HK-2 (cell line): ENCODE measurements around the gene JSRP1.

Experiments used
- DNase-seq: peaks from one replicate; pipeline ENCODE4 v3.0.0-alpha.2; 2018; ENCODE audit not compliant: unreplicated experiment

Gene JSRP1

DNA sequence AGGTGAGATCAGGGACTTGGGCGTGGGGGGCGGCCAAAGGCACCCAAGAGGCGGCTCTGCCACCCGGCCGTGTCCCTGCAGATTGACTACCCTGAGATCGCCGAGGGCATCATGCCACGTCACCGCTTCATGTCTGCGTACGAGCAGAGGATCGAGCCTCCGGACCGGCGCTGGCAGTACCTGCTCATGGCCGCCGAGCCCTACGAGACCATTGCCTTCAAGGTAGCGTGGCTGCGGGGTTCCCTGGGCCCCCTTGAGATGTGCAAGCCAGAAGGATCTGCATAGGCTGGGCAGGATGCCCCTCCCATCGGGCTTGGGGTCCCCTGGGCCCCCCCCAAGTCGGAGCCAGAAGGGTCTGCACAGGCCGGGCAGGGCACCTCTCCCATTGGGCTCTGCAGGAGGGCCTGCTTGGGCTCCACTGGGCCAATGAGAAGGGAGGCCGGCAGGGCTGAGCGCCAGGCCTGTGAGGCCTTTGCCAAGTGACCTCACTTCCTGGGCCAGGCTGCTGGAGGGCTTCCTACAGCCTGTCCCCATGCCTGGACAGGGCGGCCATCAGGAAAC is 9.3 kb downstream of the JSRP1 start:
- no peak for DNase-seq

DNA sequence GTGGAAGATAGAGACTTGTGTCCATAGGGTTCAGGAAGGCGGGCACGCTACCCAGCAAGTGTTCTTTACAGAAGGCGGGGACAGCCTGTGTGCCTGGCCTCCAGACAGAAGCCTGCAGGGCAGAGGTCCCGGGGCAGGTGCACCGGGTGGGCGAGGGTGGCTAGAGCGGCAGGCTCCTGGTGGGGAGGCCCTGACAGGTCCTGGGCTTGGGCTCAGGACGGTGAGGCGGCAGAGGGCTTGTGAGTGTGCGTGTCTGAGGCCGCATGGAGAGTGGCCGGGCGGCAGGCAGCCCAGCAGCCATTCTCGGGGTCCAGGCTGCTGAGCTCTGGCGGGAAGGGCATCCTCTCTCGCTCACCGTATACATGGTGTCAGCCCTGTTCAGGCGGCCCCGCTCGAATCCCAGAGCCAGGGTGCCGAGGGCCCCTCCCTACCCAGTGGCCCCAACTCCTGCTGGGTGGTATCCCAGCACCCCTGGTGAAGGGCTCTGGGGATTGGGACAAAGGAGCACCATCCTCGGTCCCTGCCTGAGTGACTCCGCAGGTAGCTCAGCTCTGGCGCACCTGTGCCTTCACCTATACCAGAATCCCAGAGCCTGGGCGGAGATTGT is 10.1 kb downstream of the JSRP1 start:
- DNase-seq = no peak

DNA sequence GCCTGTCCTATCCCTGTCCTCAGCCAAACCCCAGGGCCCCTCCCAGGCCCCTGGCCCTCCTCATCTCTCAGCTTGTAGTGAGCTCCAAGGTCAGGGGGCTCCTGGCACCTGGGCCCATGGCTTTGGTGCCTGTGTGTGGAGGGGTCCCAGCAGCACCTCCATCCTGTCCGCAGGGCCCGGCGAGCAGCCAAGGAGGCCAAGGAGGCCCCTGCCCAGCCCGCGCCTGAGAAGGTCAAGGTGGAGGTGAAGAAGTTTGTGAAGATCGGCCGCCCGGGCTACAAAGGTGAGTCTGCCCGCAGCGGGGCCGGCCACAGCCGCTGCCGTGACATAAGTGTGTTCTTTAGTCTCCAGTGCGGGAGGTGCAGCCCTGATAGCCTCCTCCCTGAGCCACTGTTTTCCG is 10.9 kb downstream of the JSRP1 start:
- DNase-seq = no peak

DNA sequence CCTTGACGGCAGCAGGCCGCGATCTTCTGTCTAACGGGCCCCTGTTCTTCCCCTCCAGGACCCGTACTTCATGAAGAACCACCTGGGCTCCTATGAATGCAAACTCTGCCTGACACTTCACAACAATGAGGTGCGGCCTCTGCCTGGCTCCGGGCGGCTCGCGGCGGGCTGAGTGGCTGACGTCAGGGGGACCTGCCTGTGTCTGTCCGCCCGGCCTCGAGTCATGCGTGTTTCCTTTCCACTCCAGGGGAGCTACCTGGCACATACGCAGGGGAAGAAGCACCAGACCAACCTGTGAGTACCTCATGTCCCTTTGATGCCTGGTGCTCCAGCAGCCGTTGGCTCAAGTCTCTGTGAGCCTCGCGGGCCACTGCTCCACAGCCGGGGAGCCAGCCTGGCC is 11.7 kb downstream of the JSRP1 start:
- no peak for DNase-seq

DNA sequence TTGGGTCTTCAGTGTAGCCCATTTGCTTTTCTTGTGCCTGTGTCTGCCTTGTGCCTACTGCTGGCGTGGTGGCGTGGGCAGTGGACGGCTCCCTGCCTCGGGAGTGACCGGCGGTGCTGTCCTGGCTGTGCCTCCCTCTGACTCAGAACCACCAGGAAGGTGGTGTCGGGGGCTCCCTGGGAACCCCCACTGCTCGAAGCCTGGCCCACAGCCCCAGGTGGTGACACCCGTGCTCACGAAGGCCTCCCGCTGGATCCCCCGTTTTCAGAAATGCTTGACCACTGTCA is 12.1 kb downstream of the JSRP1 start:
- DNase-seq = no peak

DNA sequence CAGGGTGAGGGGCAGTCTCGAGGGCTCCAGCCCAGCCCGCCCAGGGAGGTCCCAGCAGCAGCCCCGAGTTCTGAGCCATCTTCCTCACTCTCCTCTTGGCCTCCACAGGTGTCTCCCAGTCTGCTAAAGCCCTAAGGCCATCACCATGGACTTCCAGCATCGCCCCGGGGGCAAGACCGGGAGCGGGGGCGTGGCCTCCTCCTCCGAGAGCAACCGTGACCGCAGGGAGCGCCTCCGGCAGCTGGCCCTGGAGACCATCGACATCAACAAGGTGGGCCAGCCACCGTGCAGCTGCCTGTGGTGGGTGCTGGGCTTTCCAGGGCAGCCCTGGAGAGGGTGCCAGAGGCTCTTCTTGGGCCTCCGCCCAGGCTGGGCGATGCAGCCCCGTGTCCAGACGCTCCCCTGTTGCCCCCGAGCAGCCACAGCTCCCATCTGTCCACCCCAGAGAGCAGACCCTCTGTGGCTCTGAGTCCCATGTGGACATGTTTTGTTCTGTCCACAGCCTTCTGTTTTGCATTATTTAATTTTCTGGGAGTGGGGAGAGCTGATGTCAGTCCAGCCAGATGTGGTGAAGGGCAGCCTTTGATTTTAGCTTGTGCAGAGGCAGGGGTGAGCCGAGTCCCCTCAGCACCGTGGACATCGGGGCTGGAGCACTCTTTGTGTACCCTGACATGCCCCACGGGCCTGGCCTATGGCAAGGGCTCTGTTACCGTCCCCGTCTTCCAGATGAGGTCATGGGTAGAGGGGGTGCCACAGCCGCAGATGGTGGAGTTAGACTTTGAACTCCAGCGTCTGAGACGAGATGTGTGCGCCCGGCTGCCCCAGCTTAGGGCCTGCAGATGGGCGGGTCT is 12.7 kb downstream of the JSRP1 start:
- DNase-seq = no peak

DNA sequence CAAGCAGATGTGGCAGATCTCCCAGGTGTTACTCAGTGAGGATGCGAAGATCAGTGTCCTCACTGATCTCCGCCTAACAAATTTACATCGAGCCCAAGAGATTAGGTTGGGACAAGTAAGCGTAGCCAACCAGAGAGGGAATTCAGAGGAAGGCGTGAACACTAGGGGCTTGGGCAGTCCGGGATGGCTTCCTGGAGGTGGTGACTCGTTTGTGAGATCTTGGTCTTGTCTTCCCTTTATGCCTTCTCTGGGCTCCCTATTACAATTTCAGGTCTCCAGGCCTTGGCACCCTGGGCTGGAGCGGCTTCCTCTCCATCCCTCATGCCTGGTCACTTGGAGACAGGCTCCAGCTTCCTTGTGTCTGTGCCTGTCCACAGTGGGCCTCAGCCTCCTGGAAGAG is 13.4 kb downstream of the JSRP1 start:
- no peak for DNase-seq

DNA sequence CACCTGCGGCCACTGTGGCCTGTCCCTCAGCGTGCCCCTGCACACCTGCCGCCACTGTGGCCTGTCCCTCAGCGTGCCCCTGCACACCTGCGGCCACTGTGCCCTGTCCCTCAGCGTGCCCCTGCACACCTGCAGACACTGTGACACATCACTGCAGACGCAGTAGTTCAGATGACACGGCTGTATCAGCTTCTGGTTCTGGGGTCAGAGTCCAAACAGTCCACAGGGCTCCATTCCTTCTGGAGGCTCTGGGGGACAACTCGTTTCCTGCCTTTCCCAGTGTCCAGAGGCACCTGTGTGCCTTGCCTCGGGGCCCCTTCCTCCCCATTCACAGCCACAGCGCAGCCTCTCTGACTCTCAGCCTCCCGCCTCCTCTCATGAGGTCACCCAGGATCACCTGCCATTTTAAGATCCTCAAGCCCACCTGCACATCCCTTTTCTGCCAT is 14.1 kb downstream of the JSRP1 start:
- DNase-seq = no peak

DNA sequence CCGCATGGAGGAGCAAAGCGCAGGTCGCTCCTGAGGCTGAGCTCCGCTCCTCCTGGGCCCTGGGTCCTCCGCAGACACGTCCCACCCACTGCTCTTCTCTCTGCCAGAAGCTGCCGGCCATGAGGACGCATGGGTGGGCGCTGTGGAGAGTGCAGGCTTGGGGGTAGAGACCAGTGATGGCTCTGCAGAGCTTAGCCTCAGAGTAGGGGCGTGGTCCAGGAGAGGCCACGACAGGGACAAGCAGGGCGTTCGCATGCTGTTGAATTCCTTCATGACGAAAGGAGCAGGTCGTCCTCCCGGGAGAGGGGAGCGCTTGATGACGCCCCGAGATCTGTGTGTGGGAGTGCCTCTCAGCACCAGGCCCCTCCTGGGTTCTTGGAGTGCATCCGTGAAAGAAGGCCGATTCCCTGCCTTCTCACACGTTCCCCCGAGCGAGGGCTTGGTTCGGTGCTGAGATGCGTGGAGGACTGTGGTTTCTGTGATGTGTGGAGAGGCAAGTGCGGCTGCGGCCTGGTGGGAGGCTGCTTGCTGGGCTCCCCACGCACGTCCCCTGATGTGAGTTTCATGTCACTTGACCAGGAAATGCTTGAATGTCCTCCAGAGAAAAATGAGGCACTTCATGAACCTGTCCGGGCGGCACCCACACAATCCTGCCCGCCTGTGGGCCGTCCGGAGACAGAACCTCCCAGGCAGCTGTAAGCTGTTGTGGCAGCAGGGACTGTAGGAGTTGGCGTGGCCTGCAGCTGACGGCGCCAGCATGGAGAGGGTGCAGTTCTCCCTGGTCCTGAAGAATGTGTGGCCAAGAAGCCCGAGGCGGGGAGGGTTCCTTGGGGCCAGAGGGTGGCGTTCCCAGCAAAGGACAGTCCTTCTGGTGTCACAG is 15.1 kb downstream of the JSRP1 start:
- no peak for DNase-seq

DNA sequence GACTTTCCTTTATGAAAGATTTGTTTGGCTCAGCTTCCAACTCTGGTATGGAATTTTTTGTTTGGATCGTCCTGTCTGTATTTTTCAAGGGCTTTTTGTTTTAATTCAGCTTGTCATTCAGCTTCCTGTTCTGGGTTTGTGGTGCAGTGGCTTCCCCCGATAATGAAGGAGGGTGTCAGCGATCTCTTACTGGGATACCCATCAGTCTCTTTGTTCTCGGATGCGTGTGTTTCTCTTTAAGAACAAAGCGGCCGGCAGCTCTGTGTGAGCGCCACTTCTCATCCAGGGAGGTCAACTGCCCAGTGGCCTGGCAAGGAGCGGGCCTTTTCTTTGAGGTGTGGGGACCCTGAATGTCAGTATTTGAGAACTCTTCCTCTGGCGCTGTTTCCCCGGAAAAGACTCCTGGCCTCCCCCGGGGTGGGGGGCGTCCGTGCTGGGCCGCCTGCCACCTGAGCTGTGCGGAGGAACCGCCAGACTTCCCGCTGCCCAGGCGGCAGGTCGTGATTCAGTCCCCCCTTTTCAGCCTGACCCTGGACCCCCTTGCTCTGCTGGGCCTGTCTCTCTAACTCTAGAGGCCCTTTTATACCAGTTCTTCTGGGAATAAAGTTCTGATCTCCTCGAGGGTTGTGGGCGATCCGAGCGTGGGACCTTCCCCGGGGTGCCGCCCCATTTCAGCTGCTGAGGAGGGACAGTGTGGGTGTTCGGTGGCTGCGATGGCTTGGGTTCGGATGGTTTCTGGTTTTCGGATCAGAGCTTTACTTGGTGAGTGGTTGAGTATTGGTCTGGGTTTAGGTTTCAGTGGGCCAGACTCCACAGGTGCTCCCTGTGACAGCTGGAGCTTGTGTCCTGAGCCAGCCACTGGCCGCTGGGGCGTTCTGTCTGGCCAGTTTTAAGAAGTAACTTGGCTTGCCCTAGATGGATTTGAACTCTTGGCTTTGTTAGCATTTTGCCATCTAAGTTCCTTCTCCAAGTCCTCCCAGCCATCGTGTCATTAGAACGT is 16.1 kb downstream of the JSRP1 start:
- DNase-seq = no peak

DNA sequence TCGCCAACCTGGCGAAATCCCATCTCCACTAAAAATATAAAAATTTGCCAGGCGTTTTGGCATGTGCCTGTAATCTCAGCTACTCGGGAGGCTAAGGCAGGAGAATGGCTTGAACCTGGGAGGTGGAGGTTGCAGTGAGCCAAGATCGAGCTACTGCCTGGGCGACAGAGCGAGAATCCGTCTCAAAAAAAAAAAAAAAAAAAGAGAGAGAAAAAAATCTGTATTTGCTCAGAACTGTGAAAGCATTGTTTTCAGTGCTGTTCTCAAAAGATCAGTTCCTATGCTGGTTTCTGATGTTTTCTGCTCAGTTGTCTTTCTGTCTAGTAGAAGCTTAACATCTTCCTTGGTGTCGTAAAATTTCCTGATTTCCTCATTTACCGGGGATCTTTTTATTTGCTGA is 17.0 kb downstream of the JSRP1 start:
- no peak for DNase-seq

DNA sequence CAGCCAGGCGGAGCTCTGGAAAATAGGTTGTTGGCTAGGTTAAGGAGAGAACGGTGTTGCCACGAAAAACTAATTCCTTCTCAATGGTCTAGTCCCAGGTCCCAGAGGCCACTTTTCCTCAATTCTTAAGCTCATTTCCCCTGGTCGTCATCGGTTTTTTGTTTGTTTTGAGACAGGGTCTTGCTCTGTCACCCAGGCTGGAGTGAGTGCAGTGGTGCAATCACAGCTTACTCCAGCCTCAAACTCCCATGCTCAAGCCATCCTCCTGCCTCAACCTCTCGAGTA is 18.4 kb downstream of the JSRP1 start:
- DNase-seq = no peak

DNA sequence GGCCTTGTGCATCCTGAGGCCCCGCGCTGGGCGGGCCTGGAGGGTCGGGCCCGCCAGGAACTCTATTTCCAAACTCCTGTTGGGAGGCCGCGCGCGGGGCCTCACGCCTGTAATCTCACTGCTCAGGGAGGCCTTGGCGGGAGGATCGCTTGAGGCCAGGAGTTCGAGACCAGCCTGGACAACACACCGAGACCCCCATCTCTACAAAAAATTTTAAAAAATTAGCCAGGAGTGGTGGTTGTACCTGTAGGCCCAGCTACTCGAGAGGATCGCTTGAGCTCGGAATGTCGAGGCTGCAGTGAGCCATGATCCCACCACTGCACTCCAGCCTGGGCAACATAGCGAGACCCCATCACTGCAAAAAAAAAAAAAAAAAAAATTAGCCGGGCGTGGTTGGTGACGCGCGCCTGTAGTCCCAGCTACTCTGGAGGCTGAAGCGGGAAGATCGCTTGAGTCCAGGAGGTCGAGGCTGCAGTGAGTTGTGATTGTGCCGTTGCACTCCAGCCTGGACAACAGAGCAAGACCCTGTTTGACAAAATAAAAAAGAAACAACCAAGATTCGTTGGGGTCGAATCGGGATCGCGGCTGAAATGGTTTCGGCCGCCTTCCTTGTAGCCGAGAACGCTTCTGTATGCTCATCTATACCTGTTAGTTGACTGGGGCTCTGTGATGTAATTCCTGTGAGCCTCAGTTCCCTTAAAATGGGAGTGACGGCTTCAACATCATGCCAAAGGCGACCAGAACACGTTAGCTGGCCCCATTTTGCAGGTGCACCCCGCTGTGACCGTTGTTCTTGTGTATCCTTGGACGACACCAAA is 19.0 kb downstream of the JSRP1 start:
- DNase-seq = no peak

DNA sequence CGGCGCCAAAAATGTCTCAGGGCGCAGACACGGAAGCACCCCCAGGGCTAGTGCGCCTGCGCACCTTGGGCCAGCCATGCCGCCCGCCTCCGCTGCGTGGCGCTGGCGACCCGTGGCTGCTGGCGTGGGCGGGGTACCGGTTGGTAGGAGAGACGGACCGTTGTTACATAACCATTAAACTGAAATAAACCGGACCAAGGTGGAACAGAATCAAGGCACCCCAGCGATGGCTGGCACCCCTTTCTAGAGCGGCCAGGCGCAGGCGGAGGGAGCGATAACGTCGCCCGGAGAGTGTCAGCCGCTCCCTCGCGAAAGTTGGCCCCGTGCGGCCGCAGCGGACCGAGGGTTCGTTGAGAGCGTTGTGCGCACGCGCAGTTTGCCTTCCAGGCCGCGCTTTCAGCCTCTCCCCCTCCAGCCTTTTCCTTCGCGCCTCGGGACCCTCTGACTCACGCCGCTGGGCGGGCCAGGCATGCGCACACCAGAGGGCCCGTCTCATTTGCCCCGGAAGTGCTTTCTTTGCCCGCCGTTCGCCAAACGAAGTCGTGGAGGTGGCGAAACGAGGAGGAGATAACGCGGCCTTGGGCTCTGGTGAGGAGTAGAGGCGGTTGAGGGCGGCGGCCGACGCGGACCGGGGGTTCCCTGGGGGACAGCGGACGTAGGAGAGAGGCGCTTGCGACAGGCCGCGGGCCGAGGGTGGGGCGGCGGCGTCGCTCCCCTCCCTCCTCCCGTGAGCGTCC is 19.7 kb downstream of the JSRP1 start, which contains the start of the genes PLEKHJ1 and SF3A2:
PLEKHJ1 (minus strand) TSS at position 16 of the 737 bp plus-strand sequence. CDS start 81 bp downstream, outside the sequence.
SF3A2 (plus strand) TSS at position 511 of the 737 bp plus-strand sequence. CDS start 6,595 bp downstream, outside the sequence.
- peak; percentile 97 for DNase-seq

DNA sequence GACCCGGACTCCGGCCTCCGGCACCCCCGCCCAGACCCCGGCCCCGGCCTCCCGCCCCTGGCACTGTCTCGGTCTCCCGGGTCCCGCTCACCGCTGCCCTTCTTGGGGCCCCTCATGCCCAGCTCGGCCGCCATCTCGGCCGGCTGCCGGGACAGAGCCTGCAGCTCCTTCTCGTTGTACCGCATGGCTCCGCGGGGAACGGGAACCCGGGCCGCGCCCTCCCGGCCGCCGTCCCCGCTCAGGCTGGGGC is 20.2 kb downstream of the JSRP1 start:
- DNase-seq = no peak

DNA sequence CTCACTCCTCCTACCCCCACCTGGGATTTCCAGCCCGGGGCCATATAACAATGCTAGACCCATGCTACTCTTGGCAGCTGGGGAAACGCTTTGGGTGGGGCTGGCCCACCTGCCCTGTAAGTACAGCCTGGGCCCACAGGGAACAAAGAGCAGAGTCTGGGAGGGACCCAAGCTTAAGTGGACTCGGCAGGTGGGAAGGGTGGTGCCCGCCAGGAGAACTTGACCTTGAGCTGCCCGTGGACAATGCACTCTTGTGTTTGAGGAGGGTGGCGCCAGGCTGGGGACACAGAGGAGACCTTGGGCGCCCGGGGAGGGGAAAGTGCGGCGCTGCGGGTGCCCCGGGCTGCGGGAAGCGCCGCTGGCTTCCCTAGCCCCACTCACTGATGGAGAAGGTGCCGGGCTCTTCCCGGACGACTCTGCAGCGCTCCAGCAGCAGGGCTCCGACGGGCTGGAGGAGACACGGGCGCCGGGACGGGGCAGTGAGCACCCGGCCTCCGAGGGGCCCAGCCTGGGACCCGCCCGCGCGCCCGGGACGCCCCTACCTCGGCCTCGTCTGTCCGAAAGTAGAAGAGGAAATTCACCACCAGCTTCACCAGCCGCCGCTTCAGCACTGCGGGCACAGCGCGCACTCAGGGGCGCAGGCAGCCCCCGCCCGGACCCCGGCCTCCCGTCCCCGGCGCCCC is 20.7 kb downstream of the JSRP1 start:
- DNase-seq = no peak

DNA sequence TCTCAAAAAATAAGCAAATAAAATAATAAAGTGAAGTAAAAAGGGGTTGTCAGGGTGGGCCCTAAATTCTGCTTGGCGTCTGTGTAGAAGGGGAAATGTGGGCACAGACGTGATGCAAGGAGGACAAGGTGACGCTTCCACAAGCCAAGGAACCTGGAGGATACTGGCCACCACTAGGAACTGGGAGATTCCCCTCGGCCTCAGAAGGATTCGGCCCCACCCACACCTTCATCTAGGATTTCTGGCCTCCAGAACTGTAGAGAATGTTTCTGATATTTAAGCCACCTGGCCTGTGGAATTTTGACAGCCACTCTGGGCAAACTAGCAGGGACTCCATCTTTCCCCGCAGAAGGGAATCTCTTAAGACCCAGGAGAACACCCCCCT is 21.2 kb downstream of the JSRP1 start:
- DNase-seq = no peak

DNA sequence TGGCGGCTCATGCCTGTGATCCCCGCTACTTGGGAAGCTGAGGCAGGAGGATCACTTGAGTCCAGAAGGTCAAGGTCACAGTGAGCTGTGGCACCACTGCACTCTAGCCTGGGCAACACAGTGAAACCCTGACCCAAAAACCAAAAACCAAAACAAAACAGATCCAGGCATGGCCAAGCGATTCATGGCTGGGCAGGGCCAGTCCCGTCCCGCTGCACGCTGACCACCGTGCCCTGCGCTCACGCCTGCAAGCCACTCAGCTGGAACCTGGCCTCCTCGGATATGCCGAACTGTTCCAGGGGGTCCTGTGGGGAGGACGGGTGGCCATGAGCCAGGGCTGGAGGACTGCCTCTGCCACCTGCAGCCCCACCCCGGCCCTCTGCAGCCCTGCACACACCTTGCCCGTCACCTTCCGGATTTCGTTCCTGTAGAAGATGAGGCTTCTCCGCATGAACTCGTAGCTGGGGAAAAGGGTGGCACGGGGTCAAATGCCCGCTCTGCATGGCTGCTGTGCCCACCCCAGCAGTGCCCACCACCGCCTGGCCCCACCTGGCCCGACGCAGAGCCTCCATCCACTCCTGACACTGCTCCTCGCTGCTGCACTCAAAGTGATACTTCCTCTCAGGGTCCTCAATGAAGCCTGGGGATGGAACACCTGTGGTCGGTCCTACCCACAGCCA is 22.5 kb downstream of the JSRP1 start:
- DNase-seq = no peak
